GM19452 (cell line): ENCODE results near the gene SLC26A2.

Experiments
- ATAC-seq: cut with Tn5 transposase; IDR thresholded peaks from one replicate; pipeline ENCODE4 v1.9.1; 2021; ENCODE audit not compliant: unreplicated experiment

SLC26A2 gene

DNA sequence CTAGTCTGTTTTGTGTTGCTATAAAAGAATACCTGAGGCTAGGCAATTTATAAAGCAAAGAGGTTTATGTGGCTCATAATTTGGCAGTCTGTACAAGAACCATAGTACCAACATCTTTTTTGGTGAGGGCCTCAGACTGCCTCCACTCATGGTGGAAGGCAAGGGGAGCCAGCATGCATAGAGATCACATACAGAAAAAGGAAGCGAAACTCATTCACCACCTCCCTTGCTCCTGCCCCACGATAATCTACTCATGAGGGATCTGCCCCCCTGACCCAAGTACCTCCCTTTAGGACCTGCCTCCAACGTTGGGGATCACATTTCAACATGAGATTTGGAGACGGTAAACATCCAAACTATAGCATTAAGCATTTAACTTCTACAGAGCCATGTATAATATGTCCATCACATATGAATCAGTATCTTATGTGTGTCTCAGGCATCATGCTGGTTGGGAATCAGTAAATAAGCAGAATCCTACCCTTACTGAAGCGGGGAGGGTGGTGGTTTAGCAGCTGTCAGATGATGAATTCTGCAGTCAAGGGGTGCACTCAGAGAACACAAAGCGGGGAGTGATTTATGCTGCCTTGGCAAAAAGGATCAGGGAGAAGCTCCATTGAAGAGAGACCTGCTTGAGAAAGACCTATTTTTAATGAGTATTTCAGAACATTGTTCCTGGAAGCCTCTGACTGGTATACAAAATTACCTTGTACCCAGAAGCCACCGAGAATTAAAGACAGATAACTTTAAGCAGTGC, 74.8 kb downstream of the SLC26A2 start:
- ATAC-seq, result peak; percentile 88

DNA sequence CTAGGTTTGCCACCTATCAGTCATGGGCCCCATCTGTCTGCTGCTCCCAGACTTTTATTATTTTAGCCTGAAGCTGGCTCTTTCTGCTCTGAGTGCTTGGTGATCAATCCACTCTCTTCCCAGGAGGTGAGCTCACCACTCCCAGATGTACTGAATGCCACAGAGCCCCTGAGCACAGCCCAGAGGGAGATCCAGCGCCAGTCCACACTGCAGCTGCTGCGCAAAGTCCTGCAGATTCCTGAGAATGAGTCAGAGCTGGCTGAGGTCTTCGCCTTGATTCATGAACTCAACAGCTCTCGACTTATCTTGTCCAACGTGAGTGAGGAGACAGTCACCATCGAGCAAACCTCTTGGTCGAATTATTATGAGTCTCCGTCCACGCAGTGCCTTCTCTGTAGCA, 76.0 kb downstream of the SLC26A2 start:
- ATAC-seq, result no peak
